GM23338 (cell line): ENCODE measurements around the gene ELP2. TPM values are rescaled to one million over a fixed set of nuclear protein-coding genes. Genes with fewer than 3 reads are reported as not detected.

Experiments used
- ATAC-seq: fragments of 200-7000 bp; cut with Tn5 transposase; 3 replicates; pipeline ENCODE4 v1.9.1; 2020
- DNase-seq: peaks from one replicate; pipeline ENCODE4 v3.0.0-alpha.2; 2015; ENCODE audit warnings: low spot score
- H2AFZ ChIP-seq: fragments of 200-600 bp; sonication (generic); 2 replicates; pipeline ENCODE4 v1.8.0; 2016; ENCODE audit warnings: antibody characterized with exemption, mild to moderate bottlenecking, moderate library complexity
- H3F3A ChIP-seq: fragments of 200-600 bp; sonication (generic); replicated peaks from 2 replicates; pipeline ENCODE4 v1.8.0; 2017; ENCODE audit warnings: antibody characterized with exemption, mixed run types, low read depth
- H3K27ac ChIP-seq: fragments of 200-600 bp; sonication (generic); 2 replicates; pipeline ENCODE4 v1.6.1; 2016; ENCODE audit warnings: low read depth
- H3K27me3 ChIP-seq: fragments of 200-600 bp; sonication (generic); 2 replicates; pipeline ENCODE4 v1.8.0; 2016; ENCODE audit warnings: mild to moderate bottlenecking, mixed run types, moderate library complexity; ENCODE audit not compliant: insufficient read depth
- H3K36me3 ChIP-seq: fragments of 200-600 bp; sonication (generic); 2 replicates; pipeline ENCODE4 v1.8.0; 2016; ENCODE audit warnings: mild to moderate bottlenecking; ENCODE audit not compliant: insufficient read depth
- H3K4me1 ChIP-seq: fragments of 200-600 bp; sonication (generic); 2 replicates; pipeline ENCODE4 v1.8.0; 2016; ENCODE audit warnings: mild to moderate bottlenecking, moderate library complexity; ENCODE audit not compliant: insufficient read depth
- H3K4me2 ChIP-seq: fragments of 200-600 bp; sonication (generic); 2 replicates; pipeline ENCODE4 v1.7.1; 2017; ENCODE audit warnings: mixed run types
- H3K4me3 ChIP-seq: fragments of 200-600 bp; sonication (generic); 2 replicates; pipeline ENCODE4 v1.6.1; 2016; ENCODE audit warnings: mixed run types
- H3K79me2 ChIP-seq: fragments of 200-600 bp; sonication (generic); replicated peaks from 2 replicates; pipeline ENCODE4 v1.8.0; 2017; ENCODE audit warnings: mild to moderate bottlenecking; ENCODE audit not compliant: insufficient read depth
- H3K9me2 ChIP-seq: fragments of 200-600 bp; sonication (generic); 2 replicates; pipeline ENCODE4 v1.8.0; 2017; ENCODE audit not compliant: insufficient read depth
- H4K20me1 ChIP-seq: fragments of 200-600 bp; sonication (generic); replicated peaks from 2 replicates; pipeline ENCODE4 v1.8.0; 2017; ENCODE audit warnings: mild to moderate bottlenecking; ENCODE audit not compliant: insufficient read depth
- H3K27ac Mint-ChIP-seq: 2 replicates; pipeline ENCODE4 v1.8.0; 2020; ENCODE audit warnings: inconsistent platforms, mild to moderate bottlenecking, moderate library complexity, mixed read lengths
- H3K27me3 Mint-ChIP-seq: 3 replicates; pipeline ENCODE4 v1.8.0; 2022; ENCODE audit warnings: low read depth, mild to moderate bottlenecking, moderate library complexity, mixed read lengths, inconsistent platforms; ENCODE audit not compliant: insufficient read depth, poor library complexity
- H3K36me3 Mint-ChIP-seq: 3 replicates; pipeline ENCODE4 v1.8.0; 2021; ENCODE audit warnings: low read depth, mild to moderate bottlenecking, inconsistent platforms, moderate library complexity, mixed read lengths
- H3K4me1 Mint-ChIP-seq: 3 replicates; pipeline ENCODE4 v1.8.0; 2020; ENCODE audit warnings: mild to moderate bottlenecking, inconsistent platforms, mixed read lengths
- H3K4me3 Mint-ChIP-seq: 3 replicates; pipeline ENCODE4 v1.8.0; 2021; ENCODE audit warnings: moderate library complexity, mild to moderate bottlenecking, inconsistent platforms, mixed read lengths
- H3K9me3 Mint-ChIP-seq: 3 replicates; pipeline ENCODE4 v1.8.0; 2020; ENCODE audit warnings: moderate library complexity, mild to moderate bottlenecking, inconsistent platforms, mixed read lengths
- CREB1 ChIP-seq: fragments of 250-450 bp; sonication (Bioruptor Pico); IDR thresholded peaks from 2 replicates; pipeline ENCODE4 v1.5.0; 2020; ENCODE audit warnings: low read depth, mild to moderate bottlenecking, moderate library complexity
- EZH2 ChIP-seq: fragments of 200-600 bp; sonication (generic); IDR thresholded peaks from one replicate; pipeline ENCODE4 v1.8.0; 2017; ENCODE audit warnings: antibody characterized with exemption, mild to moderate bottlenecking, low read depth; ENCODE audit not compliant: unreplicated experiment
- EZH2phosphoT487 ChIP-seq: fragments of 200-600 bp; sonication (generic); IDR thresholded peaks from one replicate; pipeline ENCODE4 v1.8.1; 2018; ENCODE audit warnings: antibody characterized with exemption; ENCODE audit not compliant: unreplicated experiment
- JUNB ChIP-seq: IDR thresholded peaks from one replicate; pipeline ENCODE4 v1.6.1; 2016; ENCODE audit warnings: antibody characterized with exemption; ENCODE audit not compliant: unreplicated experiment
- NANOG ChIP-seq: IDR thresholded peaks from 2 replicates; pipeline ENCODE4 v1.6.1; 2016; ENCODE audit warnings: antibody characterized with exemption, borderline replicate concordance
- POLR2AphosphoS5 ChIP-seq: IDR thresholded peaks from 2 replicates; pipeline ENCODE4 v1.6.1; 2016; ENCODE audit warnings: antibody characterized with exemption, low read depth
- ZNF114 ChIP-seq: fragments of 250-450 bp; sonication (Bioruptor Pico); IDR thresholded peaks from 2 replicates; pipeline ENCODE4 v1.5.0; 2020; ENCODE audit warnings: mild to moderate bottlenecking, moderate library complexity
- ZNF331 ChIP-seq: fragments of 250-450 bp; sonication (Bioruptor Pico); IDR thresholded peaks from 2 replicates; pipeline ENCODE4 v1.5.0; 2020; ENCODE audit warnings: low read depth, mild to moderate bottlenecking, moderate library complexity
- polyA plus RNA-seq: library from polyadenylated mRNA; unstranded; fragments of >200 nt; fragmentation: Nextera tagmentation; extraction: Ambion mirVana; gene quantifications from 2 replicates; pipeline ENCODE4 v1.2.1, GENCODE V29; 2016
- total RNA-seq: library from RNA; depleted of rRNA; stranded (reverse); fragments of >200 nt; shearing (Covaris generic); gene quantifications from 2 replicates; pipeline ENCODE4 v1.2.3, GENCODE V29; 2014
- TF ChIP-seq, protein P1 (sequence below), 2 experiments: fragments of 200-600 bp in 1 of 2; sonication (generic) in 1 of 2; conservative IDR thresholded peaks; 2 replicates each; pipeline versions ENCODE4 v1.5.1 to v1.6.1; 2016 to 2017; ENCODE audit warnings: antibody characterized with exemption in 2 of 2, low read depth in 2 of 2, mild to moderate bottlenecking in 2 of 2, moderate library complexity in 1 of 2
- TF ChIP-seq, protein P2 (sequence below): IDR thresholded peaks from one replicate; pipeline ENCODE4 v1.6.1; 2018; ENCODE audit warnings: antibody characterized with exemption; ENCODE audit not compliant: unreplicated experiment
- TF ChIP-seq, protein P3 (sequence below): fragments of 250-450 bp; sonication (Bioruptor Pico); IDR thresholded peaks from 2 replicates; pipeline ENCODE4 v1.5.0; 2020; ENCODE audit warnings: mild to moderate bottlenecking, moderate library complexity

ELP2 gene
- total and polyA plus RNA-seq, 2 experiments from 2014 or later, result 119 to 135 TPM

DNA sequence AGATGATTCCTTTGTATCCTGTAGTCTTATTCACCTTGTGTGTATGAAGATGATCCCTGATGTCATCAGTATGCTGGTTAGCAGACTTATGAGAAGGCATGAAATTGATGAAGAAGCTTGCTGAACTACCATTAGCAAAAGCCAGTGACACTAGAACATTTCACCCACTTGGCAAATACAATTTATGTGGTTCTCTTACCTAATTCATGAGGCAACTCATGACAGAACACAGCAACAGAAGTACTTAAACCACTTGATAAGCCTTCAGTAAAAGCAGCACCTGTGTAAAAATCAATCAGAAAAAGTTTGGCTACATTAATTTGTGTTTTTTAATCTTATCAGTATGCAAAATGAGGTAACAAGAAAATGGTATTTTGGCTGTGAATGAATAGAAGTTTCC, 17.4 kb upstream of the ELP2 start (continued):
- TF ChIP-seq, protein P1, sequence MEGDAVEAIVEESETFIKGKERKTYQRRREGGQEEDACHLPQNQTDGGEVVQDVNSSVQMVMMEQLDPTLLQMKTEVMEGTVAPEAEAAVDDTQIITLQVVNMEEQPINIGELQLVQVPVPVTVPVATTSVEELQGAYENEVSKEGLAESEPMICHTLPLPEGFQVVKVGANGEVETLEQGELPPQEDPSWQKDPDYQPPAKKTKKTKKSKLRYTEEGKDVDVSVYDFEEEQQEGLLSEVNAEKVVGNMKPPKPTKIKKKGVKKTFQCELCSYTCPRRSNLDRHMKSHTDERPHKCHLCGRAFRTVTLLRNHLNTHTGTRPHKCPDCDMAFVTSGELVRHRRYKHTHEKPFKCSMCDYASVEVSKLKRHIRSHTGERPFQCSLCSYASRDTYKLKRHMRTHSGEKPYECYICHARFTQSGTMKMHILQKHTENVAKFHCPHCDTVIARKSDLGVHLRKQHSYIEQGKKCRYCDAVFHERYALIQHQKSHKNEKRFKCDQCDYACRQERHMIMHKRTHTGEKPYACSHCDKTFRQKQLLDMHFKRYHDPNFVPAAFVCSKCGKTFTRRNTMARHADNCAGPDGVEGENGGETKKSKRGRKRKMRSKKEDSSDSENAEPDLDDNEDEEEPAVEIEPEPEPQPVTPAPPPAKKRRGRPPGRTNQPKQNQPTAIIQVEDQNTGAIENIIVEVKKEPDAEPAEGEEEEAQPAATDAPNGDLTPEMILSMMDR (conservative IDR thresholded peaks at IDR 0.05; ENCODE audit: low read depth in 2 of 2), result no peak
- no peak for TF ChIP-seq CREB1 (CRISPR knock-in tag)

DNA sequence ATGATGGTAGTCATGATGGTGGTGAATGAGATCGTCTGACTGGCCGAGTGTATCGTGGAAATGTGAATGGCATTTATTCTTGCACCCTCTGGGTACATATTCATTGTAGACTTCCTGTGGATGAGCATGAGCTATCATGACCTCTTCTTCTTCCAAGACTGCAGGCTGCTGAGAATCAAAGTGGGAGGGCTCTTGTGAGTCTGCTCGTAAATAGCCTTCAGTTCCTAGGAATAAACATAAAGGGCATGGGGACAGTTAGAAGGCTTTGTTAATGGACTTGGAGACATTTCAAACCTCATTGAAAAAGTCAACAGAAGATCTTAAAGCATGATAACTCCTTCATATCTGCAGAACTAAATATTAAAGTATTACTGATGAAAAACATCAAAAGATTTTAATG, 15.4 kb upstream of the ELP2 start:
- peaks cover 4% of the 10 kb centered on the region for H3K27me3 Mint-ChIP-seq
- Histone ChIP-seq H3K36me3 (peaks cover 37% of the 10 kb centered on the region; the same call in 1 of the 2 replicates), H3F3A (no peaks in the 10 kb centered on the region), H3K4me3 (no peak overlapping the region), H3K4me2 (no peak overlapping the region), H4K20me1 (no peaks in the 10 kb centered on the region), H3K79me2 (no peaks in the 10 kb centered on the region), H3K9me2 (no peaks in the 10 kb centered on the region), H3K27me3 (no peaks in the 10 kb centered on the region), H3K27ac (no peak overlapping the region), H2AFZ (no peak overlapping the region), H3K4me1 (no peaks in the 10 kb centered on the region)
- H3K27ac Mint-ChIP-seq, result no peak overlapping the region
- peaks cover 64% of the 10 kb centered on the region for H3K36me3 Mint-ChIP-seq
- ATAC-seq (no peak), DNase-seq (no peak)
- no peaks in the 10 kb centered on the region for H3K4me1 Mint-ChIP-seq
- H3K4me3 Mint-ChIP-seq, result no peak overlapping the region
- no peaks in the 10 kb centered on the region for H3K9me3 Mint-ChIP-seq
- no peak for TF ChIP-seq POLR2AphosphoS5
- no peak for TF ChIP-seq NANOG
- no peak for TF ChIP-seq EZH2phosphoT487
- no peak for TF ChIP-seq ZNF331 (CRISPR knock-in tag)
- TF ChIP-seq, protein P2, sequence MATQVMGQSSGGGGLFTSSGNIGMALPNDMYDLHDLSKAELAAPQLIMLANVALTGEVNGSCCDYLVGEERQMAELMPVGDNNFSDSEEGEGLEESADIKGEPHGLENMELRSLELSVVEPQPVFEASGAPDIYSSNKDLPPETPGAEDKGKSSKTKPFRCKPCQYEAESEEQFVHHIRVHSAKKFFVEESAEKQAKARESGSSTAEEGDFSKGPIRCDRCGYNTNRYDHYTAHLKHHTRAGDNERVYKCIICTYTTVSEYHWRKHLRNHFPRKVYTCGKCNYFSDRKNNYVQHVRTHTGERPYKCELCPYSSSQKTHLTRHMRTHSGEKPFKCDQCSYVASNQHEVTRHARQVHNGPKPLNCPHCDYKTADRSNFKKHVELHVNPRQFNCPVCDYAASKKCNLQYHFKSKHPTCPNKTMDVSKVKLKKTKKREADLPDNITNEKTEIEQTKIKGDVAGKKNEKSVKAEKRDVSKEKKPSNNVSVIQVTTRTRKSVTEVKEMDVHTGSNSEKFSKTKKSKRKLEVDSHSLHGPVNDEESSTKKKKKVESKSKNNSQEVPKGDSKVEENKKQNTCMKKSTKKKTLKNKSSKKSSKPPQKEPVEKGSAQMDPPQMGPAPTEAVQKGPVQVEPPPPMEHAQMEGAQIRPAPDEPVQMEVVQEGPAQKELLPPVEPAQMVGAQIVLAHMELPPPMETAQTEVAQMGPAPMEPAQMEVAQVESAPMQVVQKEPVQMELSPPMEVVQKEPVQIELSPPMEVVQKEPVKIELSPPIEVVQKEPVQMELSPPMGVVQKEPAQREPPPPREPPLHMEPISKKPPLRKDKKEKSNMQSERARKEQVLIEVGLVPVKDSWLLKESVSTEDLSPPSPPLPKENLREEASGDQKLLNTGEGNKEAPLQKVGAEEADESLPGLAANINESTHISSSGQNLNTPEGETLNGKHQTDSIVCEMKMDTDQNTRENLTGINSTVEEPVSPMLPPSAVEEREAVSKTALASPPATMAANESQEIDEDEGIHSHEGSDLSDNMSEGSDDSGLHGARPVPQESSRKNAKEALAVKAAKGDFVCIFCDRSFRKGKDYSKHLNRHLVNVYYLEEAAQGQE, result no peak
- TF ChIP-seq, protein P1 (conservative IDR thresholded peaks at IDR 0.05; ENCODE audit: low read depth in 2 of 2), result no peak
- TF ChIP-seq CREB1 (CRISPR knock-in tag), result no peak
- TF ChIP-seq EZH2, result no peak
- no peak for TF ChIP-seq JUNB
- TF ChIP-seq ZNF114 (CRISPR knock-in tag), result no peak
- TF ChIP-seq, protein P3, sequence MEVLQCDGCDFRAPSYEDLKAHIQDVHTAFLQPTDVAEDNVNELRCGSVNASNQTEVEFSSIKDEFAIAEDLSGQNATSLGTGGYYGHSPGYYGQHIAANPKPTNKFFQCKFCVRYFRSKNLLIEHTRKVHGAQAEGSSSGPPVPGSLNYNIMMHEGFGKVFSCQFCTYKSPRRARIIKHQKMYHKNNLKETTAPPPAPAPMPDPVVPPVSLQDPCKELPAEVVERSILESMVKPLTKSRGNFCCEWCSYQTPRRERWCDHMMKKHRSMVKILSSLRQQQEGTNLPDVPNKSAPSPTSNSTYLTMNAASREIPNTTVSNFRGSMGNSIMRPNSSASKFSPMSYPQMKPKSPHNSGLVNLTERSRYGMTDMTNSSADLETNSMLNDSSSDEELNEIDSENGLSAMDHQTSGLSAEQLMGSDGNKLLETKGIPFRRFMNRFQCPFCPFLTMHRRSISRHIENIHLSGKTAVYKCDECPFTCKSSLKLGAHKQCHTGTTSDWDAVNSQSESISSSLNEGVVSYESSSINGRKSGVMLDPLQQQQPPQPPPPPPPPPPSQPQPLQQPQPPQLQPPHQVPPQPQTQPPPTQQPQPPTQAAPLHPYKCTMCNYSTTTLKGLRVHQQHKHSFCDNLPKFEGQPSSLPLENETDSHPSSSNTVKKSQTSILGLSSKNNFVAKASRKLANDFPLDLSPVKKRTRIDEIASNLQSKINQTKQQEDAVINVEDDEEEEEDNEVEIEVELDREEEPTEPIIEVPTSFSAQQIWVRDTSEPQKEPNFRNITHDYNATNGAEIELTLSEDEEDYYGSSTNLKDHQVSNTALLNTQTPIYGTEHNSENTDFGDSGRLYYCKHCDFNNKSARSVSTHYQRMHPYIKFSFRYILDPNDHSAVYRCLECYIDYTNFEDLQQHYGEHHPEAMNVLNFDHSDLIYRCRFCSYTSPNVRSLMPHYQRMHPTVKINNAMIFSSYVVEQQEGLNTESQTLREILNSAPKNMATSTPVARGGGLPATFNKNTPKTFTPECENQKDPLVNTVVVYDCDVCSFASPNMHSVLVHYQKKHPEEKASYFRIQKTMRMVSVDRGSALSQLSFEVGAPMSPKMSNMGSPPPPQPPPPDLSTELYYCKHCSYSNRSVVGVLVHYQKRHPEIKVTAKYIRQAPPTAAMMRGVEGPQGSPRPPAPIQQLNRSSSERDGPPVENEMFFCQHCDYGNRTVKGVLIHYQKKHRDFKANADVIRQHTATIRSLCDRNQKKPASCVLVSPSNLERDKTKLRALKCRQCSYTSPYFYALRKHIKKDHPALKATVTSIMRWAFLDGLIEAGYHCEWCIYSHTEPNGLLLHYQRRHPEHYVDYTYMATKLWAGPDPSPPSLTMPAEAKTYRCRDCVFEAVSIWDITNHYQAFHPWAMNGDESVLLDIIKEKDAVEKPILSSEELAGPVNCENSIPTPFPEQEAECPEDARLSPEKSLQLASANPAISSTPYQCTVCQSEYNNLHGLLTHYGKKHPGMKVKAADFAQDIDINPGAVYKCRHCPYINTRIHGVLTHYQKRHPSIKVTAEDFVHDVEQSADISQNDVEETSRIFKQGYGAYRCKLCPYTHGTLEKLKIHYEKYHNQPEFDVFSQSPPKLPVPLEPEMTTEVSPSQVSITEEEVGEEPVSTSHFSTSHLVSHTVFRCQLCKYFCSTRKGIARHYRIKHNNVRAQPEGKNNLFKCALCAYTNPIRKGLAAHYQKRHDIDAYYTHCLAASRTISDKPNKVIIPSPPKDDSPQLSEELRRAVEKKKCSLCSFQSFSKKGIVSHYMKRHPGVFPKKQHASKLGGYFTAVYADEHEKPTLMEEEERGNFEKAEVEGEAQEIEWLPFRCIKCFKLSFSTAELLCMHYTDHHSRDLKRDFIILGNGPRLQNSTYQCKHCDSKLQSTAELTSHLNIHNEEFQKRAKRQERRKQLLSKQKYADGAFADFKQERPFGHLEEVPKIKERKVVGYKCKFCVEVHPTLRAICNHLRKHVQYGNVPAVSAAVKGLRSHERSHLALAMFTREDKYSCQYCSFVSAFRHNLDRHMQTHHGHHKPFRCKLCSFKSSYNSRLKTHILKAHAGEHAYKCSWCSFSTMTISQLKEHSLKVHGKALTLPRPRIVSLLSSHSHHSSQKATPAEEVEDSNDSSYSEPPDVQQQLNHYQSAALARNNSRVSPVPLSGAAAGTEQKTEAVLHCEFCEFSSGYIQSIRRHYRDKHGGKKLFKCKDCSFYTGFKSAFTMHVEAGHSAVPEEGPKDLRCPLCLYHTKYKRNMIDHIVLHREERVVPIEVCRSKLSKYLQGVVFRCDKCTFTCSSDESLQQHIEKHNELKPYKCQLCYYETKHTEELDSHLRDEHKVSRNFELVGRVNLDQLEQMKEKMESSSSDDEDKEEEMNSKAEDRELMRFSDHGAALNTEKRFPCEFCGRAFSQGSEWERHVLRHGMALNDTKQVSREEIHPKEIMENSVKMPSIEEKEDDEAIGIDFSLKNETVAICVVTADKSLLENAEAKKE (CRISPR knock-in tag), result no peak
